ENCODE results near the gene LRIG1. TPM values are rescaled to one million over a fixed set of nuclear protein-coding genes. Genes with fewer than 3 reads are reported as not detected.

Gene LRIG1
- total RNA-seq, 1 donor from 2014 or later = 30.2 TPM

DNA sequence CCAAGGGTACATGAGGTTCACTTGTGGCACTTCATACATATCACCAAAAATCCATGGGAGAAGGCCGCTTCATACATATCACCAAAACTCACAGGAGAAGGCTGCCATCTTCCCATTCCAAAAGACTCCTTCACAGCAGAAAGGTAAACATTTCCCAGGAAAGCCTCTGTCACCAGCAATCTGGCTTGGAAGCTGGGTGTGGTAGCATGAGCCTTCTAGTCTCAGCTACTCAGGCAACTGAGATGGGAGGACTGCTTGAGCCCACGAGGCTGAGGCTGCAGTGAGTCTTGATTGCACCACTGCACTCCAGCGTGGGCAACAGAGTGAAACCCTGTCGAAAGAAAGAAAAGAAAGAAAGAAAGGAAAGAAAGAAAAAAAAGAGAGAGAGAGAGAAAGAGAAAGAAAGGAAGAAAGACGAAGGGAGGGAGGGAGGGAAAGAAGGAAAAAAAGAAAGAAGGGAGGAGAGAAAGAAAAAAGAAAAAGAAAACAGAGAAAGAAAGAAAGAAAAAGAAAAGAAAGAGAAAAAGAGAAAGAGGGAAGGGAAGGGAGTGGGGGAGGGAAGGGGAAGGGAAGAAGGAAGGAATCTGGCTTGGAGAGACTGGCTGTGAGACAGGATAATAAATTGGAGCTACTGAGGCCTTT, 7.2 kb downstream of the LRIG1 start:
- Mint-ChIP-seq H3K36me3 (ENCODE audit: unreplicated experiment) (no peaks in the 10 kb centered on the region), H3K4me3 (ENCODE audit: unreplicated experiment) (no peak overlapping the region), H3K27ac (ENCODE audit: unreplicated experiment) (peak overlapping the region; percentile 49), H3K9me3 (ENCODE audit: unreplicated experiment) (peaks cover 3% of the 10 kb centered on the region), H3K27me3 (ENCODE audit: unreplicated experiment) (peaks cover 2% of the 10 kb centered on the region), H3K4me1 (ENCODE audit: low read depth, unreplicated experiment) (peaks cover 39% of the 10 kb centered on the region)
- no peak for DNase-seq
- no peak for TF ChIP-seq CTCF (IDR thresholded peaks at IDR 0.05; ENCODE audit: partially characterized antibody, unreplicated experiment)

DNA sequence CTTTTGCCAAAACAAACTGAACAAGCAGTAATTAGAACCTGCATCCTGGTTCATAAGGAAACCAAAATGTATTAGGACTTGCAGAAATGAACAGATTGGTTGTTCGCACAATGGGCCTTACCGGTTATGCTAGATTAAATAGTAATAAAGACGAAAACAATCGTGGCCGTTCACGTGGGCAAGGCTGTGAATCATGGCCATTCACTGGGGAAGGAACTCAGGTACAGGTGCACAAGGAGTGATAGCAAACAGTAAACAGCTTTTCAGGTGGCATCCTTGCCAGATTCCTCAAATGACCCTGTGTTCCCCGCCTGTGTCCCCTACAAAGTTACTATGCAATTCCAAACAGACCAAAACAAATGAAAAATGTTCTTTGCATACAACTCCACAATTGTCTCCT, 8.2 kb downstream of the LRIG1 start:
- H3K9me3 Mint-ChIP-seq (ENCODE audit: unreplicated experiment) = peaks cover 3% of the 10 kb centered on the region
- DNase-seq = no peak
- H3K4me1 Mint-ChIP-seq (ENCODE audit: low read depth, unreplicated experiment) = peaks cover 38% of the 10 kb centered on the region
- TF ChIP-seq CTCF (IDR thresholded peaks at IDR 0.05; ENCODE audit: partially characterized antibody, unreplicated experiment) = no peak
- no peak overlapping the region for H3K27ac Mint-ChIP-seq (ENCODE audit: unreplicated experiment)
- no peaks in the 10 kb centered on the region for H3K36me3 Mint-ChIP-seq (ENCODE audit: unreplicated experiment)
- peaks cover 2% of the 10 kb centered on the region for H3K27me3 Mint-ChIP-seq (ENCODE audit: unreplicated experiment)
- no peak overlapping the region for H3K4me3 Mint-ChIP-seq (ENCODE audit: unreplicated experiment)

- peaks cover 2% of the 10 kb centered on the region for H3K27me3 Mint-ChIP-seq (ENCODE audit: unreplicated experiment)
- no peak for DNase-seq
- no peaks in the 10 kb centered on the region for H3K36me3 Mint-ChIP-seq (ENCODE audit: unreplicated experiment)
- no peak overlapping the region for H3K4me3 Mint-ChIP-seq (ENCODE audit: unreplicated experiment)
- H3K27ac Mint-ChIP-seq (ENCODE audit: unreplicated experiment) = no peak overlapping the region
- no peak for TF ChIP-seq CTCF (IDR thresholded peaks at IDR 0.05; ENCODE audit: partially characterized antibody, unreplicated experiment)
- H3K4me1 Mint-ChIP-seq (ENCODE audit: low read depth, unreplicated experiment) = peaks cover 43% of the 10 kb centered on the region
- peaks cover 3% of the 10 kb centered on the region for H3K9me3 Mint-ChIP-seq (ENCODE audit: unreplicated experiment)
Observed at GRCh38 chr3:66492071-66492470, 8.8 kb downstream of the LRIG1 start.

- Mint-ChIP-seq H3K9me3 (ENCODE audit: unreplicated experiment) (peaks cover 3% of the 10 kb centered on the region), H3K4me1 (ENCODE audit: low read depth, unreplicated experiment) (peaks cover 46% of the 10 kb centered on the region), H3K27ac (ENCODE audit: unreplicated experiment) (no peak overlapping the region), H3K36me3 (ENCODE audit: unreplicated experiment) (no peaks in the 10 kb centered on the region), H3K4me3 (ENCODE audit: unreplicated experiment) (no peak overlapping the region), H3K27me3 (ENCODE audit: unreplicated experiment) (peaks cover 2% of the 10 kb centered on the region)
- TF ChIP-seq CTCF (IDR thresholded peaks at IDR 0.05; ENCODE audit: partially characterized antibody, unreplicated experiment) = no peak
- DNase-seq = no peak
Observed at GRCh38 chr3:66490984-66491383, 9.8 kb downstream of the LRIG1 start.

GRCh38 chr3:66490214-66490613, 10.6 kb downstream of the LRIG1 start:
- H3K27me3 Mint-ChIP-seq (ENCODE audit: unreplicated experiment) = peaks cover 2% of the 10 kb centered on the region
- H3K4me3 Mint-ChIP-seq (ENCODE audit: unreplicated experiment) = no peak overlapping the region
- peaks cover 6% of the 10 kb centered on the region for H3K9me3 Mint-ChIP-seq (ENCODE audit: unreplicated experiment)
- no peak overlapping the region for H3K27ac Mint-ChIP-seq (ENCODE audit: unreplicated experiment)
- no peak for DNase-seq
- no peak for TF ChIP-seq CTCF (IDR thresholded peaks at IDR 0.05; ENCODE audit: partially characterized antibody, unreplicated experiment)
- H3K4me1 Mint-ChIP-seq (ENCODE audit: low read depth, unreplicated experiment) = peaks cover 46% of the 10 kb centered on the region
- H3K36me3 Mint-ChIP-seq (ENCODE audit: unreplicated experiment) = no peaks in the 10 kb centered on the region
